ENCODE data around the gene GNG7.
"Not testable (repeated sequence)": the region's sequence is repeated elsewhere in the genome, so short reads cannot be mapped to it uniquely, and the experiment has no call there.

Gene GNG7

GRCh38 chr19:2716722-2717637, 14.5 kb upstream of the GNG7 start:
- no peak for DNase-seq (ENCODE audit: low spot score)
- TF ChIP-seq CTCF (conservative IDR thresholded peaks at IDR 0.05; ENCODE audit: low read depth): no peak
- no peak overlapping the region for H3K27ac ChIP-seq
- CTCF ChIA-PET: interaction anchor here (0.6 to 1.8 kb wide), 3 partner anchors 16 to 950 kb away, joined by 3 to 5 read pairs (median 3); no protein-coding TSS in a partner anchor
- POLR2A ChIA-PET (ENCODE audit: low non-redundant PET): no interaction called here

GRCh38 chr19:2716275-2716650, 13.8 kb upstream of the GNG7 start:
- TF ChIP-seq CTCF (conservative IDR thresholded peaks at IDR 0.05; ENCODE audit: low read depth): no peak
- no peak overlapping the region for H3K27ac ChIP-seq
- ChIA-PET CTCF (no interaction called here), POLR2A (ENCODE audit: low non-redundant PET) (no interaction called here)
- no peak for DNase-seq (ENCODE audit: low spot score)

GRCh38 chr19:2715470-2716274, 13.2 kb upstream of the GNG7 start:
- POLR2A ChIA-PET (ENCODE audit: low non-redundant PET): no interaction called here
- CTCF ChIA-PET: no interaction called here
- no peak for DNase-seq (ENCODE audit: low spot score)
- H3K27ac ChIP-seq: no peak overlapping the region
- TF ChIP-seq CTCF (conservative IDR thresholded peaks at IDR 0.05; ENCODE audit: low read depth): no peak

- ChIA-PET CTCF (no interaction called here), POLR2A (ENCODE audit: low non-redundant PET) (no interaction called here)
- no peak for DNase-seq (ENCODE audit: low spot score)
- H3K27ac ChIP-seq: no peak overlapping the region
- TF ChIP-seq CTCF (conservative IDR thresholded peaks at IDR 0.05; ENCODE audit: low read depth): no peak
Measured at GRCh38 chr19:2714531-2715269, 12.2 kb upstream of the GNG7 start.

- DNase-seq (ENCODE audit: low spot score); H3K27ac ChIP-seq; POLR2A ChIA-PET (ENCODE audit: low non-redundant PET); CTCF ChIA-PET: not testable (repeated sequence)
Measured at GRCh38 chr19:2714102-2714501, 11.6 kb upstream of the GNG7 start.

- DNase-seq (ENCODE audit: low spot score); CTCF ChIA-PET; POLR2A ChIA-PET (ENCODE audit: low non-redundant PET): not testable (repeated sequence)
Measured at GRCh38 chr19:2713170-2713569, 10.7 kb upstream of the GNG7 start.

GRCh38 chr19:2711875-2712205, 9.3 kb upstream of the GNG7 start:
- ChIA-PET CTCF (interaction anchor here (0.6 kb wide), 1 partner anchor 58 kb away, joined by 3 read pairs; no protein-coding TSS in a partner anchor), POLR2A (ENCODE audit: low non-redundant PET) (no interaction called here)
- TF ChIP-seq CTCF (conservative IDR thresholded peaks at IDR 0.05; ENCODE audit: low read depth): no peak
- no peak for DNase-seq (ENCODE audit: low spot score)
- H3K27ac ChIP-seq: no peak overlapping the region

More at GRCh38 chr19:2713170-2713569, 10.7 kb upstream of the GNG7 start:
- not testable (repeated sequence) for H3K27ac ChIP-seq

Data from RWPE1 (cell line).